Pons (tissue), 1 donor: Measurements from ENCODE around the gene FGFR2.

ENCODE experiments used
- DNase-seq: peaks from one replicate; pipeline ENCODE4 v3.0.0-alpha.2; 2016; ENCODE audit warnings: low spot score

FGFR2 gene

GRCh38 chr10:121493521-121493920 lies 104.7 kb downstream of the FGFR2 start:
- no peak for DNase-seq

GRCh38 chr10:121490871-121491519 lies 107.2 kb downstream of the FGFR2 start:
- no peak for DNase-seq

DNA sequence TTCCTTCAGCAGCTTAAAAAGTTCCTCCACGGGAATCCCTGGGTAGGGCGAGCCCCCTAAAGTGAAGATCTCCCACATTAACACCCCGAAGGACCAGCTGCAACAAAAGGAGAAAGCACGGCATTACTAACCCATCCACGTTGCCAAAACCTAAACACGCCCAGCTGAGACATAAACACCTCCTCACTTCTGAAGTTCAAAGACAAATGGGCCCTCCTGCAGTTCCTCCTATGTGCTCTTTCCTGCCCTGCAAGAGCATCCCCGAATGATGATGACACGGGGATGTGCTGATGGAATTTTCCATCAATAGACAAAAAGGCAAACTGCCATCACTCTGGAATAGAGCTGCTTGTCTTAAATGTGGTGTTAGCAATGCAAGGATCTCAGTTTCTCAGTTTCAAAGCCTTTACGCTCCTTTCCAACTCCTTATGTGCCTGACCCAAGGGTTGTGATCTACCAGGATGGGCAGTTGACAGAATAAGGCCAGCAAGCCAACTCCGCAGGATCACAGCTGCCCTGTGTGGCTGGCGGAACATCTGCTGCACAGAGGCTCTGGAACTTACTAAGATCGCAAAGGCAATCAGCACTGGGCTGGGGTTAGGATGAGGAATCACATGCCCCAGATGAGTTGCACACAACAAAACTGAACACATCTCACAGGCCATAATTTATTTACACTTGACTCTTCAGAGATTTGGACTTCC lies 112.7 kb downstream of the FGFR2 start:
- DNase-seq, result peak; percentile 80

DNA sequence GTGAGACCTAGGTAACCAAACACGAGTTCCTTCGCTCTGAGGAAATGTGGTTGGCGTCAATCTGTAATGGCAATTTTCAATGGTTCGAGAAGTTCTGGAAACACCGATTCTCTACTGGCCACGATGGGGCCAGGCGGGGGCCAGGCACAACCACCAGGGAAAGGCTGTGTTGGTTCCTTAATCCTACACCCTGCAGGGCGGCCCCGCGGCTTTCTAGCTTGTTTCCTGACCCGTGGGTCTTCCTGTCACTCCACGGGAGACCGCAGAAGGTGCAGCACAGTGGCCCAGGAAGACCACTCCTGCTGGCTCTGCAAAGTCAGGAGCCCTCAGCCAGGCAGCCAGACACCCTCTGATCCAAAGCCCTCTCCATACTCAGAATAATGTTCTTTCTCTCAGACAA lies 113.4 kb downstream of the FGFR2 start:
- no peak for DNase-seq

GRCh38 chr10:121484401-121484800 lies 113.8 kb downstream of the FGFR2 start:
- no peak for DNase-seq

GRCh38 chr10:121481180-121481579 lies 117.1 kb downstream of the FGFR2 start:
- no peak for DNase-seq

DNA sequence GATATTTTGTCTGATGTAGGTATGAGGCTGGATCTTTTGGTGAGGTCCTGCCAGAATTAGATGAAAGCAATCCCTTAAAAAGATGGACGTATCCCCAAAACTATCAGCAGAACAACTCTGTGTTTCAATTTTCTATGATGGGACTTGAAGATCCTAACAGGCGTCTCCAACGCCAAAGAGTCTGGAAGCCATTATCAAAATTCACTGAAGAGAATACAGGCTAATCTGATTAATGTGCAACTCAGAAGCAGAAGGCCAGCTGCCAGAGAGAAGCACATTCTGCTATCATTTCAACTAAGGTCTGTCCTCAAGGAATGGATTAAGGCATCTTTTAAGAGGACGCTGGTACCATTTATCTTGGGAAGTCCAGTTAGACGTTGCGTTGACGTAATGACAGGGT lies 119.7 kb downstream of the FGFR2 start:
- DNase-seq, result no peak

DNA sequence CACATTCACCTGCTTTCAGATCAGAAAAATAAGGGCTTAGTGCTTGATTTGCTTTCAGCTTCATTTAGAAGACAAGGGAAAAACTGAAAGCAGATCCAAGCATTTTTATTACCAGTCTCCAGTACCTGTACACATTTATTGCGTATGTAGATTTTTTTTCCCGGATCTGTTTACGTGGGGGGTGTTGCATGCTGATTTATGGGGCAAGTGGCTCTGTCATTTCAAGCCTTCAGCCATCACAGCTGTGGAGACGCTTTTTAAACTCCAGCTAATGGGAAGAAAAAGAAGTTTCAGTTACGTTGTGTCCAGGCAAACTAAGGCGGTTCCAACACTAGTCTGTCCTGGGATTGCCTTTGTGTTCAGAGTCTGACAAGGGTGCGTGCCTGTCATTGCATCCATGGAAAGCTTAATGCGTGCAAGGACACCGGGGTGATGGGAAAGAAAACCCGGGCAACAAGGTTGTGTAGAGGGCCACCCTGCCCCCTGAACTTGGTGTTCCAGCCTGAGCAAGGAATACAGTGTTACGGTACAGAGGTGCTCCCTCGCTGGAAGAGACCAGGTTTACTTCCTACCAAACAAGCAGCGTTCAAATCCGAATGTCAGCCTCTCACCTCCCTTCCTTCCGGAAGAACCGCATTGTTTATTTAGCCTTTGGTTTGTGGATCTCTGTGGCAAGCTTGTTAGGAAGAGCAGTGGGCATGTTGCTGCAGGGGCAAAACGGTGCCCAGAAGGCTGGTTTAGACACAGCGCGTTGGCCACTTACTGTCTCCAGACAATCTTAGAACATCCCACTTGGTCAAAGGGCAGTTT lies 128.2 kb downstream of the FGFR2 start:
- DNase-seq, result no peak

- DNase-seq, result no peak
These were observed 129.5 kb downstream of the FGFR2 start for GRCh38 chr10:121468726-121469125.

DNA sequence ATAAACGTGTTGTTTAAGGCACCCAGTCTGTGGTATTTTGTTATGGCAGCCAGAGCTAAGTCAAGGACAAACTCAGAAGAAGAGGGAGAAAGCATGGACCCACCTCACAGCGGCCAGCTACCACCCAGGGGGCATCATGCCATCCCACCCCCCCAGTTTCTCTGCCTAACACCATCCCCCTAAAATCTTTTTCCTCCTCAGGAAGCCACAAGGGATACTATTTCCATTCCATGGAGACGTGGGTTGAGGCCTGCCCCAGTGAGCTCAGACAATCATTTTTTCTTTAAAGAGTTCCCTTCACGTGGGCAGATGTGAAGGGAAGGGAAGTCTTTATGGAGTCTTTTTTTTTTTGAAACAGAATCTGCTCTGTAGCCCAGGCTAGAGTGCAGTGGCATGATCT lies 131.8 kb downstream of the FGFR2 start:
- DNase-seq, result no peak

GRCh38 chr10:121465215-121465614 lies 133.0 kb downstream of the FGFR2 start:
- DNase-seq, result no peak

- no peak for DNase-seq
These were observed 133.7 kb downstream of the FGFR2 start for GRCh38 chr10:121464517-121464916.

GRCh38 chr10:121462955-121463354 lies 135.3 kb downstream of the FGFR2 start:
- DNase-seq, result no peak

DNA sequence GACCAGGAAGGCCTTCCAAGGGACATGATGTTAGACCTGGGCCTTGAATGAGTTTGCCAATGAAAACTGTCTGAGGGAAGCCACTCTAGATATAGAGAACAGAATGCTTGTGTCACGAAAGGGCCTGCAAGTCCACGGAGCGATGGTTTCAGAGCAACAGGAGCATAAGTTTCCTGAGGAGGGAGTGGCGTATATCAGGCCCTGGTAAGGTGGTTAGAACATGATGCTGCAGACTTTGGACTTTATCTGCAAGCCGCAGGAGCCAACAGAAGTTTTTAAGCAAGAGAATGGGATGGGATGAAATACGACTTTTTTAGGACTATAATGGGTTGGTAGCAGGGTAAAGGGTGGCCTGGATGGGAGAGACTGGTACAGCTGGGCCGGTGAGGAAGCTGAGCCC lies 136.0 kb downstream of the FGFR2 start:
- no peak for DNase-seq

GRCh38 chr10:121461307-121461706 lies 136.9 kb downstream of the FGFR2 start:
- DNase-seq, result no peak

- no peak for DNase-seq
These were observed 137.5 kb downstream of the FGFR2 start for GRCh38 chr10:121460733-121461132.

GRCh38 chr10:121459622-121460453 lies 138.4 kb downstream of the FGFR2 start:
- no peak for DNase-seq

DNA sequence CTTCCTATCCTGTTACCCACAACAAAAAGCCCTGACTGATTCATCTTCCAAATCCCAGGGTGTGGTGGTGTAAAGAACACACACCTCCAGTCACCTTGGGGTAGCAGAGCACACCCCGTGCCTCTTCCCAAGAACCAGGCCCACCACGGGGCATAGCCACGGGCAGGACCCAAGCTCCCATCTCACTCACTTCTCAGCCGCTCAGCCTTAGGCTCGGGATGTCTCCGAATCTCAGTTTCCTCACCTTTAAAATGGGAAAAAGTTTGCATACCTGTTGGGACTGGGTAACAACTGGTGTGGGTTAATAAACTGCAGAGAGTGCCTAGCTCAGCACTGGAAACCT lies 139.0 kb downstream of the FGFR2 start:
- no peak for DNase-seq

- DNase-seq, result no peak
These were observed 140.5 kb downstream of the FGFR2 start for GRCh38 chr10:121457729-121458128.

- no peak for DNase-seq
These were observed 142.9 kb downstream of the FGFR2 start for GRCh38 chr10:121455377-121455776.

DNA sequence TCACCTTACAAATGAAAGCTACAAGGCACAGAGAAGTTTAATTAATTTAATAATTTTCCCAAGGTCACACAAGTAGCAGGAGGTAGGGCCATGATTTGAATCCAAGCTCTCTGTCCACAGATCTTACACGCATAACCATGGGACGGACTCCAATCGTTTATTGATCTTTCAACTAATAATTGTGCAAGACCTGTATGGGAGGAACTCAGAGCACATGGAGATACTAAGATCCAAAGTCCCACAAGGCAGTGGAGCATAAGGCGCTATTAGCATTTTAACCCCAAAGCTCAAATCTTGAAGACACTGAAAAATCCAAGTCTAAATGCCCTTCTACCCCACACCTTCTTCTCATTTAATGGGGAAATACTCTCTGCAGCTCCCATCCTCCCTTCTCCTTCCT lies 143.5 kb downstream of the FGFR2 start:
- DNase-seq, result no peak

DNA sequence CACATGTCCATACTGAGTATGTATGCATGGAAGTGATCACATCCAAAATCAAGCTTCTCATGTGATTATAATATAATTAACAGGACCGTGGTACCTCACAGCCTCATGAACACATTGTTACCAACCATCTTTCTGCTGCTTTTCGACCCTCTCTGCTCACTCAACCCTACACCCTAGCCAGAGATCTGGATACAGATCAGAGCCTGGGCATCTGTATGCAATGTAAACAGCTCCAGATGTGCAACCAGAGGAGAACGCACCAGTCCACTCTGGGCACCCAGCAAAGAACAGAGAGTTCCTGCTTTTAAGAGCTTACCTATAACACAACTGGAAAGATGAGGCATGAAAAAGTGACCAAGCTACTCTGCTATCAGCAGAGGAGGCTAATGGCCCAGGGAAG lies 145.1 kb downstream of the FGFR2 start:
- no peak for DNase-seq
